Measurements from ENCODE around the gene COL9A3.

- no peak for TF ChIP-seq POLR2A (IDR thresholded peaks at IDR 0.05; ENCODE audit: low read depth, low read length)
- no peak for TF ChIP-seq POU2F2 (IDR thresholded peaks at IDR 0.05; ENCODE audit: low read depth, low read length)
These were observed 69.8 kb downstream of the COL9A3 start for GRCh38 chr20:62886709-62887058.

Data from GM12891 (cell line).